NCI-H1436 (cell line): Measurements from ENCODE around the gene TOPORS.

Experiments
- DNase-seq: peaks from one replicate; lab custom pipeline; 2025; lab: John Stamatoyannopoulos, UW

TOPORS gene

GRCh38 chr9:32502464-32502863 is 49.9 kb downstream of the TOPORS start:
- no peak for DNase-seq

- DNase-seq = no peak
Observed at GRCh38 chr9:32501868-32502267, 50.5 kb downstream of the TOPORS start.

GRCh38 chr9:32500768-32501167 is 51.6 kb downstream of the TOPORS start:
- DNase-seq = no peak

- DNase-seq = no peak
Observed at GRCh38 chr9:32497921-32498320, 54.5 kb downstream of the TOPORS start.

- no peak for DNase-seq
Observed at GRCh38 chr9:32490601-32491000, 61.8 kb downstream of the TOPORS start.
